GM12892 (cell line): ENCODE results near the gene SLC39A11.

ENCODE experiments used
- POLR2AphosphoS5 ChIP-seq: IDR thresholded peaks from 2 replicates; pipeline ENCODE4 v1.6.1; 2011; ENCODE audit warnings: low read depth, low read length, control low read depth
- TAF1 ChIP-seq: IDR thresholded peaks from 2 replicates; pipeline ENCODE4 v1.6.1; 2011; ENCODE audit warnings: low read depth, mild to moderate bottlenecking, control low read depth, low read length, borderline replicate concordance

GRCh38 chr17:72735592-72735991 lies 356.9 kb downstream of the SLC39A11 start:
- TF ChIP-seq POLR2AphosphoS5 = no peak
- no peak for TF ChIP-seq TAF1
